Measurements from ENCODE around the gene SBNO1.
"Not testable (repeated sequence)": the region's sequence is repeated elsewhere in the genome, so short reads cannot be mapped to it uniquely, and the experiment has no call there.

Gene SBNO1

GRCh38 chr12:123364532-123365024 is at the start of gene SBNO1:
Gene SBNO1, minus strand, starts transcription at chr12:123364847. Its CDS starts 14,406 bp downstream, at chr12:123350441.
- peak; percentile 77 for DNase-seq (ENCODE audit: low read depth)

GRCh38 chr12:123410041-123410412 is 45.4 kb upstream of the SBNO1 start:
- DNase-seq (ENCODE audit: low read depth) = no peak

- DNase-seq (ENCODE audit: low read depth) = not testable (repeated sequence)
Measured at GRCh38 chr12:123409284-123410040, 44.8 kb upstream of the SBNO1 start.

GRCh38 chr12:123408619-123409018 is 44.0 kb upstream of the SBNO1 start:
- not testable (repeated sequence) for DNase-seq (ENCODE audit: low read depth)

- not testable (repeated sequence) for DNase-seq (ENCODE audit: low read depth)
Measured at GRCh38 chr12:123407934-123408333, 43.3 kb upstream of the SBNO1 start.

GRCh38 chr12:123407269-123407668 is 42.6 kb upstream of the SBNO1 start:
- not testable (repeated sequence) for DNase-seq (ENCODE audit: low read depth)

GRCh38 chr12:123404581-123404980 is 39.9 kb upstream of the SBNO1 start:
- no peak for DNase-seq (ENCODE audit: low read depth)

- no peak for DNase-seq (ENCODE audit: low read depth)
Measured at GRCh38 chr12:123401753-123402683, 37.4 kb upstream of the SBNO1 start.

GRCh38 chr12:123399255-123399617 is 34.6 kb upstream of the SBNO1 start:
- no peak for DNase-seq (ENCODE audit: low read depth)

- DNase-seq (ENCODE audit: low read depth) = no peak
Measured at GRCh38 chr12:123398550-123399254, 34.1 kb upstream of the SBNO1 start.

- DNase-seq (ENCODE audit: low read depth) = no peak
Measured at GRCh38 chr12:123398177-123398549, 33.5 kb upstream of the SBNO1 start.

GRCh38 chr12:123397400-123397799 is 32.8 kb upstream of the SBNO1 start:
- no peak for DNase-seq (ENCODE audit: low read depth)

- no peak for DNase-seq (ENCODE audit: low read depth)
Measured at GRCh38 chr12:123396954-123397353, 32.3 kb upstream of the SBNO1 start.

GRCh38 chr12:123396543-123396942 is 31.9 kb upstream of the SBNO1 start:
- DNase-seq (ENCODE audit: low read depth) = no peak

- DNase-seq (ENCODE audit: low read depth) = no peak
Measured at GRCh38 chr12:123395236-123395635, 30.6 kb upstream of the SBNO1 start.

- DNase-seq (ENCODE audit: low read depth) = no peak
Measured at GRCh38 chr12:123393747-123394146, 29.1 kb upstream of the SBNO1 start.

GRCh38 chr12:123391546-123392343 is 27.1 kb upstream of the SBNO1 start:
- DNase-seq (ENCODE audit: low read depth) = no peak

GRCh38 chr12:123390498-123391426 is 26.1 kb upstream of the SBNO1 start:
- no peak for DNase-seq (ENCODE audit: low read depth)

- no peak for DNase-seq (ENCODE audit: low read depth)
Measured at GRCh38 chr12:123389560-123390351, 25.1 kb upstream of the SBNO1 start.

Measured in stimulated activated CD8-positive, alpha-beta memory T cell treated with anti-CD3 and anti-CD28 coated beads, Interleukin-15, amount 100 ng/mL, for 24 hours (primary cell).